Activated T-helper 2 cell treated with anti-CD3 and anti-CD28 coated beads, Interferon-gamma antibody, Interleukin-2, Interleukin-4, amounts not matched to agents 10 μg/mL and 5 μg/mL and 100 μg/mL, durations not matched to agents 14 hours and 24 hours and 36 hours (primary cell): ENCODE data around the gene PATJ. TPM values are rescaled to one million over a fixed set of nuclear protein-coding genes. Genes with fewer than 3 reads are reported as not detected.
"Not testable (repeated sequence)": the region's sequence is repeated elsewhere in the genome, so short reads cannot be mapped to it uniquely, and the experiment has no call there.

Source experiments
- DNase-seq: peaks from one replicate; pipeline ENCODE4 v3.0.0; 2021; ENCODE audit warnings: low spot score
- H3K27ac Mint-ChIP-seq: one replicate; pipeline ENCODE4 v1.8.0; 2021; ENCODE audit warnings: mixed read lengths
- H3K27me3 Mint-ChIP-seq: one replicate; pipeline ENCODE4 v1.8.0; 2021; ENCODE audit warnings: low read depth, mixed read lengths
- H3K36me3 Mint-ChIP-seq: one replicate; pipeline ENCODE4 v1.8.0; 2021; ENCODE audit warnings: low read depth, mixed read lengths
- H3K4me1 Mint-ChIP-seq: one replicate; pipeline ENCODE4 v1.8.0; 2021; ENCODE audit warnings: low read depth, mixed read lengths
- H3K4me3 Mint-ChIP-seq: one replicate; pipeline ENCODE4 v1.8.0; 2021; ENCODE audit warnings: low read depth, mild to moderate bottlenecking, moderate library complexity, mixed read lengths
- H3K9me3 Mint-ChIP-seq: one replicate; pipeline ENCODE4 v1.8.0; 2021; ENCODE audit warnings: mixed read lengths
- intact Hi-C: fragments of 100-400 bp; cut with micrococcal nuclease; formaldehyde crosslinking; loops from one replicate; pipeline ENCODE4 v1.15.1; 2023
- total RNA-seq: library from RNA; stranded (reverse); gene quantifications from 2 replicates; pipeline ENCODE4 v1.2.3, GENCODE V29; 2022

The PATJ gene
- total RNA-seq, 1 donor from 2014 or later: 3.4 TPM

DNA sequence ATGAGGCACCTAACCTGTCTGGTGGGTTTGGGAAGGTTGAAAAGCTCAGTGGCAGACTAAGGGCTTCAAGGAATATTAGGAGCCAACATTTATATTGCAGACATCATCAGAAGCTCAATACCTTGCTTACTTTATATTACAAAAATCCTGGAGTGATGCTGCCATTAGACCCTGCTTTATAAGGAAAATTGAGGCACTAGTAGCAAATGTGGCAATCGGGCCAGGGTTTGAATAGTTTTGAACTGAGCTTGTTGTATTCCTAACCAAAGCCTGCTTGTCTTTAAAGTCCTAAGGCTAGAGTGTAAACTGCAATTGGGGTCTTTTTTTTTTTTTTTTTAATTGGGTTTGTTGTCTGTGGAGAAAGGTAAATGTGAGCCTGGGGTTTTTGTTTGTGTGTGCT, 466.7 kb downstream of the PATJ start:
- no peaks in the 10 kb centered on the region for H3K36me3 Mint-ChIP-seq
- intact Hi-C loops: no loop called here
- H3K27me3 Mint-ChIP-seq: peaks cover 5% of the 10 kb centered on the region
- no peak for DNase-seq
- peaks cover 25% of the 10 kb centered on the region for H3K9me3 Mint-ChIP-seq
- H3K27ac Mint-ChIP-seq: no peak overlapping the region
- H3K4me3 Mint-ChIP-seq: no peak overlapping the region
- peaks cover 4% of the 10 kb centered on the region for H3K4me1 Mint-ChIP-seq

DNA sequence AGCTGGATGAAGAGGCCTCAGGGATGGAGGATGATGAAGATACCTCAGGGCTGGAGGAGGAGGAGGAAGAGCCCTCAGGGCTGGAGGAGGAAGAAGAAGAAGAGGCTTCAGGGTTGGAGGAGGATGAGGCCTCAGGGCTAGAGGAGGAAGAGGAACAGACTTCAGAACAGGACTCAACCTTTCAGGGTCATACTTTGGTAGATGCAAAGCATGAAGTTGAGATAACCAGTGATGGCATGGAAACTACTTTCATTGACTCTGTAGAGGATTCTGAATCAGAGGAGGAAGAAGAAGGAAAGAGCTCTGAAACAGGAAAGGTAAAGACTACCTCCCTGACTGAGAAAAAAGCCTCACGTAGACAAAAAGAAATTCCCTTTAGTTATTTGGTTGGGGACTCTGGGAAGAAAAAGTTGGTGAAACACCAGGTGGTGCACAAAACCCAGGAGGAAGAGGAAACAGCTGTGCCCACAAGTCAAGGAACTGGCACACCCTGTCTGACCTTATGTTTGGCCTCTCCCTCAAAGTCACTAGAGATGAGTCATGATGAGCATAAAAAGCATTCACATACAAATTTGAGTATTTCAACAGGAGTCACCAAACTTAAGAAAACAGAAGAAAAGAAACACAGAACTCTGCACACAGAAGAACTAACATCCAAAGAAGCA, 467.8 kb downstream of the PATJ start:
- intact Hi-C loops: no loop called here
- H3K27ac Mint-ChIP-seq: no peak overlapping the region
- H3K4me1 Mint-ChIP-seq: peaks cover 4% of the 10 kb centered on the region
- no peak for DNase-seq
- H3K36me3 Mint-ChIP-seq: no peaks in the 10 kb centered on the region
- H3K27me3 Mint-ChIP-seq: peaks cover 5% of the 10 kb centered on the region
- H3K4me3 Mint-ChIP-seq: no peak overlapping the region
- peaks cover 25% of the 10 kb centered on the region for H3K9me3 Mint-ChIP-seq

DNA sequence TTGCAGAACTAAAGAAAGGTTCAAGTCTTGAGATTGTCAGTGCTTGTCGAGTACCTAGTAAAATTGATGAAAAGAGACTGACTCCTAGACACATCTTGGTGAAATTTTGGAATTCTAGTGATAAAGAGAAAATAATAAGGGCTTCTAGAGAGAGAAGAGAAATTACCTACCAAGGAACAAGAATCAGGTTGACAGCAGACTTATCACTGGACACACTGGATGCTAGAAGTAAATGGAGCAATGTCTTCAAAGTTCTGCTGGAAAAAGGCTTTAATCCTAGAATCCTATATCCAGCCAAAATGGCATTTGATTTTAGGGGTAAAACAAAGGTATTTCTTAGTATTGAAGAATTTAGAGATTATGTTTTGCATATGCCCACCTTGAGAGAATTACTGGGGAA, 468.7 kb downstream of the PATJ start:
- H3K4me1 Mint-ChIP-seq: peaks cover 4% of the 10 kb centered on the region
- no peak overlapping the region for H3K27ac Mint-ChIP-seq
- peaks cover 5% of the 10 kb centered on the region for H3K27me3 Mint-ChIP-seq
- no peaks in the 10 kb centered on the region for H3K36me3 Mint-ChIP-seq
- H3K4me3 Mint-ChIP-seq: no peak overlapping the region
- DNase-seq: no peak
- intact Hi-C loops: no loop called here
- peaks cover 25% of the 10 kb centered on the region for H3K9me3 Mint-ChIP-seq

DNA sequence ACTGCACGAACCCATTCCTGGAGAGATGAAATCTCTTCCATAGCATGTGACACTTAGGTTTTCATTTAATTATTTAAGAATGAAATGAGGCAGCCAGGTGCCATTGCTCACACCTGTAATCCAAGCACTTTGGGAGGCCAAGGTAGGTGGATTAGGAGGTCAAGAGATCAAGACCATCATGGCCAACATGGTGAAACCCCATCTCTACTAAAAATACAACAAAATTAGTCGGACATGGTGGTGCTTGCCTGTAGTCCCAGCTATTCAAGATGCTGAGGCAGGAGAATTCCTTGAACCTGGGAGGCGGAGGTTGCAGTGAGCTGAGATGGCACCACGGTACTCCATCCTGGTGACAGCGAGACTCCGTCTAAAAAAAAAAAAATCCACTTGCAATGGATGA, 470.1 kb downstream of the PATJ start:
- Mint-ChIP-seq H3K36me3 (no peaks in the 10 kb centered on the region), H3K27me3 (no peaks in the 10 kb centered on the region), H3K4me3 (no peak overlapping the region), H3K9me3 (peaks cover 21% of the 10 kb centered on the region), H3K27ac (no peak overlapping the region), H3K4me1 (peaks cover 4% of the 10 kb centered on the region)
- no peak for DNase-seq
- intact Hi-C loops: no loop called here

DNA sequence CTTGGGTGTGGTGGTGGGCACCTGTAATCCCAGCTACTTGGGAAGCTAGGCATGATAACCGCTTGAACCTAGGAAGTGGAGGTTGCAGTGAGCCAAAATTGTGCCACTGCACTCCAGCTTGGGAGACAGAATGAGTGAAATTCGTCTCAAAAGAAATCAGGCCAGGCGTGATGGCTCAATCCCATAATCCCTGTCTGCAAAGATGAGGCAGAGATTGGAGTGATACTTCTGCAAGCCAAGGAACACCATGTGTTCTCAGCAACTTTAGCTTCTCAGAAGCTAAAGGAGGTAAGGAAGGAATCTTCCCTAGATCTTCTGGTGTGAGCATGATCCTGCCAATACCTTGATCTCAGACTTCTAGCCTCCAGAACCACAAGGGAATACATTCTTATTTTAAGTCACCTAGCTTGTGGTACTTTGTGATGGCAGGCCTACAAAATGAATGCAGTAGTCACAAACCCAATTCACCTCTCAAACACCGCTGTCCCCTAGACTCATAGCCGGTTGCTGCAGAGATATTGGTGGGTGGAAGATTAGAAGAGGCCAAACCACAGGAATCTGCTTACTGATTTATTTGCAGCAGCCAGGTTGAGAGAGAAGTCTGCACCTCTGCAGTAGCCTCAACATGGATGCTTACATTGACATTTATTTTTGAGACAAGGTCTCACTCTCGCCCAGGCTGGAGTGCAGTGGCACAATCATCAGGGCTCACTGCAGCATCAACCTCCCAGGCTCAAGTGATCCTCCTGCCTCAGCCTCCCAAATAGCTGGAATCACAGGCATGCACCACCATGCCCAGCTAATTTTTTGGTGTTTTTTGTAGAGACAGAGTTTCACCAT, 471.0 kb downstream of the PATJ start:
- peaks cover 21% of the 10 kb centered on the region for H3K9me3 Mint-ChIP-seq
- no peak overlapping the region for H3K4me3 Mint-ChIP-seq
- intact Hi-C loops: no loop called here
- no peak for DNase-seq
- H3K27ac Mint-ChIP-seq: no peak overlapping the region
- peaks cover 4% of the 10 kb centered on the region for H3K4me1 Mint-ChIP-seq
- H3K27me3 Mint-ChIP-seq: no peaks in the 10 kb centered on the region
- H3K36me3 Mint-ChIP-seq: no peaks in the 10 kb centered on the region

DNA sequence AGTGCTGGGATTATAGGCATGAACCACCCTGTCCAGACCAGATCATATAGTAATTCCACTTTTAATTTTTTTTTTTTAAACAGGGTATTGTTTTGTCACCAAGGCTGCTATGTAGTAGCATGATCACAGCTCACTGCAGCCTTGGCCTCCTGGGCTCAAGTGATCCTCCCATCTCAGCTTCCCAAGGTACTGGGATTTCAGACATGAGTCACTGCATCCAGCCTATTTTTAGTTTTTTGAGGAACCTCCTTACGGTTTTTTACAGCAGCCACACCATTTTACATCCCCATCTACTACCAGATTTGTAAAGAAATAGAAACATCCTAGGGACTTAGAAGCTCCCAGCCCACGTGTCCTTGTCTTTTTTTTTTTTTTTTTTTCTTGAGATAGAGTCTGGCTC, 476.3 kb downstream of the PATJ start:
- no peak for DNase-seq
- no peak overlapping the region for H3K27ac Mint-ChIP-seq
- no peak overlapping the region for H3K4me3 Mint-ChIP-seq
- intact Hi-C loops: no loop called here
- no peaks in the 10 kb centered on the region for H3K27me3 Mint-ChIP-seq
- no peaks in the 10 kb centered on the region for H3K9me3 Mint-ChIP-seq
- H3K4me1 Mint-ChIP-seq: no peaks in the 10 kb centered on the region
- H3K36me3 Mint-ChIP-seq: no peaks in the 10 kb centered on the region

DNA sequence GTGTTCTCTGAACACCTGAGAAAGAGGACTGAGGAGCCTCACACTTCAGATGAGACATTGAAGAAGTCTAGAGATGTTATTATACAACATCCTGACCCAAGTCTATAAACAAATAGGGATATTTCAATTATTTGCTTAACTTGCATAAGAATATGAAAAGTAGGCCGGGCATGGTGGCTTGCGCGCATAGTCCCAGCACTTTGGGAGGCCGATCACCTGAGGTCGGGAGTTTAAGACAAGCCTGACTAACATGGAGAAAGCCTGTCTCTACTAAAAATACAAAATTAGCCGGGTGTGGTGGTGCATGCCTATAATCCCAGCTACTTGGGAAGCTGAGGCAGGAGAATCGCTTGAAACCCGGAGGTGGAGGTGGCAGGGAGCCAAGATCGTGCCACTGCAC, 478.2 kb downstream of the PATJ start:
- H3K27ac Mint-ChIP-seq, H3K36me3 Mint-ChIP-seq, H3K4me3 Mint-ChIP-seq, H3K4me1 Mint-ChIP-seq, intact Hi-C loops, H3K9me3 Mint-ChIP-seq, H3K27me3 Mint-ChIP-seq, DNase-seq: not testable (repeated sequence)

DNA sequence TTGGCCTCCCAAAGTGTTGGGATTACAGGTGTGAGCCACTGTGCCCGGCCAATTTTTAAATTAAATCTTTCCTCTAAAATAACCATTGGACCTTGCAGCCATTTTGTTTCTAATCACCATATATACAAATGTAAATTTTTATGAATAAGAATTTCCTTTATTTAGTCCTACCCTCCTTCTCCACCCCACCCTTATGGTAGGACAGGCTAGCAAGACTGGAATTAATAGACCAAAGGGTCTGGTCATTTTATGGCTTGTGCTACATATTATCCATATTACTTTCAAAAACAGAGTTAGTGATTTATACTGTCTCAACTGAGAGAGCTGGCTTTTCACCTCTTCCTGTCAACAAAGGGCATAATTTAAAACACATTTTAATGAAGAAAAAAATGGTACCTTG, 478.9 kb downstream of the PATJ start:
- no peaks in the 10 kb centered on the region for H3K36me3 Mint-ChIP-seq
- DNase-seq: no peak
- no peaks in the 10 kb centered on the region for H3K4me1 Mint-ChIP-seq
- intact Hi-C loops: no loop called here
- H3K4me3 Mint-ChIP-seq: no peak overlapping the region
- no peaks in the 10 kb centered on the region for H3K9me3 Mint-ChIP-seq
- no peaks in the 10 kb centered on the region for H3K27me3 Mint-ChIP-seq
- H3K27ac Mint-ChIP-seq: no peak overlapping the region

DNA sequence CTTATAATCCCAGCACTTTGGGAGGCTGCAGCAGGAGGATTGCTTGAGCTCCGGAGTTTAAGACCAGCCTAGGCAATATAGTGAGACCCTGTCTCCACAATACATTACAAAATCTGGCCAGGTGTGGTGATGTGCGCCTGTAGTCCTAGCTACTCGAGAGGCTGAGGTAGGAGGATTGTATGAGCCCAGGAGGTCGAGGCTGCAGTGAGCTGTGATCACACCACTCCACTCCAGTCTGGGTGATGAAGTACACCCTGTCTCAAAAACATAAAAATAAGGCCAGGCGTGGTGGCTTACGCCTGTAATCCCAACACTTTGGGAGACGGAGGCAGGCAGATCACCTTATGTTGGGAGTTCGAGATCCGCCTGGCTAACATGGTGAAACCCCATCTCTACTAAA, 480.0 kb downstream of the PATJ start:
- no peaks in the 10 kb centered on the region for H3K9me3 Mint-ChIP-seq
- no peaks in the 10 kb centered on the region for H3K27me3 Mint-ChIP-seq
- intact Hi-C loops: no loop called here
- no peaks in the 10 kb centered on the region for H3K36me3 Mint-ChIP-seq
- no peak for DNase-seq
- no peak overlapping the region for H3K4me3 Mint-ChIP-seq
- H3K4me1 Mint-ChIP-seq: no peaks in the 10 kb centered on the region
- no peak overlapping the region for H3K27ac Mint-ChIP-seq

DNA sequence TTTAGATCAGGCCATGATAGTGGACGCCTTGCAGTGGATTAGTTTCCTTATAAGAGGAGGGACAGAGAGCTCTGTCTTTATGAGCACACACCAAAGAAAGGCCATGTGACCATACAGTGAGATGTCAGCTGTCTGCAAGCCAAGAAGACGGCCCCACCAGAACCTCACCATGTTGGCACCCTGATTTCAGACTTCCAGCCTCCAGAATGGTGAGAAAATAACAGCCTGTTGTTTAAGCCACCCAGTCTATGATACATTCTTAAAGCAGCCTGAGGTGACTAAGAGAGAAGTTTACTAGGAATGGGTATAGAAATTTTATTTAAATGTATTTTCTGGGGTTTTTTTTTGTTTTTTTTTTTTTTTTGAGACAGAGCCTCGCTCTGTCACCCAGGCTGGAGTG, 481.9 kb downstream of the PATJ start:
- Mint-ChIP-seq H3K27me3 (no peaks in the 10 kb centered on the region), H3K4me3 (no peak overlapping the region), H3K27ac (no peak overlapping the region), H3K36me3 (no peaks in the 10 kb centered on the region), H3K4me1 (no peaks in the 10 kb centered on the region), H3K9me3 (no peaks in the 10 kb centered on the region)
- no peak for DNase-seq
- intact Hi-C loops: no loop called here

DNA sequence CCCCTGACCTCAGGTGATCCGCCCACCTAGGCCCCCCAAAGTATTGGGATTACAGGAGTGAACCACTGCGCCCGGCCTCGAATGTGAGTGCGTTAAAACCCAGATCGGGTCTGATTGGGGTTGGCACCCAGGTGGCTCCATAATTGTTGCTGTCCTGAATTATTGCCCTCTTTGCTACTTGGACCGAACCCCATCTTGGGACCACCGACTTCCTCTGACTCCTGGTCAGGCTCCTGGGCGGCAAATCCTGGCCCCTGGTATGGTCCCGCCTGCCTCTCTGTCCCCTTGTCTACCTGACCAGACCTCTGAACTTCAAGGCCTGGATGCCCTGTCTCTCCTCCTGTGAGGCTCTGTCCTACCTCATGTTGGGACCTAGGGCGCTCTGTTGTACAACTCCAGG, 485.2 kb downstream of the PATJ start:
- DNase-seq: no peak
- H3K27me3 Mint-ChIP-seq: no peaks in the 10 kb centered on the region
- intact Hi-C loops: no loop called here

More for the DNA sequence above, 485.2 kb downstream of the PATJ start:
- Mint-ChIP-seq H3K36me3 (no peaks in the 10 kb centered on the region), H3K4me1 (no peaks in the 10 kb centered on the region), H3K9me3 (no peaks in the 10 kb centered on the region), H3K4me3 (no peak overlapping the region), H3K27ac (no peak overlapping the region)
